ENCODE measurements around the gene MED17. TPM values are rescaled to one million over a fixed set of nuclear protein-coding genes. Genes with fewer than 3 reads are reported as not detected.

Gene MED17
- total and polyA plus RNA-seq, 2 of the 13 experiments (the other 11 are each of a cell fraction or from before 2014, with no cell fraction given) = 23.1 to 37.0 TPM

DNA sequence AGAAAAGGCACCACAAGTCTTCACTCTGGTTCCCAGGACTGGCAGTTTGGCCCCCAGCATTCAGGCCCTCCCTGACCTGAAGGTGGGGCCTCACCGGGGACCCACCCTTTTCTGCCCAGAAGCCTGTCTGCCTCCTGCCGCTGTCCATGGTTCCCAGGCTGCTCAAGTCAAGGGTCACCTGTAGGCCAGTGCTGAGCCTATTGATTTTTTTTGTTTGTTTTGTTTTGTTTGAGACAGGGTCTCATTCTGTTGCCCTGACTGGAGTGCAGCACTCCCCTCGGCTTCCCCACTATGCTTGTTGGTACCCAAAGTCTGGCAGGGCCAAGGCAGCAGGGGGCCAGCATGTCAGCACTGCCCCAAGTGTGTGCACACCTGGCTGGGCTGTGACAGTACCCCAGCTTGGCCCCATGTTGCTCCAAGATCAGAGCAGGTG lies 11.0 kb upstream of the MED17 start (continued):
- no peak for TF ChIP-seq USF2 (IDR thresholded peaks at IDR 0.05; ENCODE audit: low read depth, low read length)
- no peak for TF ChIP-seq USF2 (CRISPR knock-in tag; IDR thresholded peaks at IDR 0.05; ENCODE audit: borderline replicate concordance)
- 0 out of 2 replicates have a peak, but pooled peaks have one; percentile 38 for TF ChIP-seq KLF11 (CRISPR knock-in tag; IDR thresholded peaks at IDR 0.05)
- 0 out of 2 replicates have a peak, but pooled peaks have one; percentile 39 for TF ChIP-seq HNF4G (IDR thresholded peaks at IDR 0.05; ENCODE audit: borderline replicate concordance, low read depth, low read length)
- TF ChIP-seq HNF4G (CRISPR knock-in tag; IDR thresholded peaks at IDR 0.05; ENCODE audit: borderline replicate concordance, low read depth) = no peak
- TF ChIP-seq POLR2G (IDR thresholded peaks at IDR 0.05; ENCODE audit: low read depth, low read length) = no peak
- peak; percentile 80; the same call in 1 of the 2 replicates for TF ChIP-seq KDM5B (CRISPR knock-in tag; IDR thresholded peaks at IDR 0.05; ENCODE audit: borderline replicate concordance)
- TF ChIP-seq ZNF776 (CRISPR knock-in tag; IDR thresholded peaks at IDR 0.05) = no peak
- peak; percentile 17; the same call in 1 of the 2 replicates for TF ChIP-seq ZNF7 (CRISPR knock-in tag; IDR thresholded peaks at IDR 0.05)
- TF ChIP-seq, protein P1, sequence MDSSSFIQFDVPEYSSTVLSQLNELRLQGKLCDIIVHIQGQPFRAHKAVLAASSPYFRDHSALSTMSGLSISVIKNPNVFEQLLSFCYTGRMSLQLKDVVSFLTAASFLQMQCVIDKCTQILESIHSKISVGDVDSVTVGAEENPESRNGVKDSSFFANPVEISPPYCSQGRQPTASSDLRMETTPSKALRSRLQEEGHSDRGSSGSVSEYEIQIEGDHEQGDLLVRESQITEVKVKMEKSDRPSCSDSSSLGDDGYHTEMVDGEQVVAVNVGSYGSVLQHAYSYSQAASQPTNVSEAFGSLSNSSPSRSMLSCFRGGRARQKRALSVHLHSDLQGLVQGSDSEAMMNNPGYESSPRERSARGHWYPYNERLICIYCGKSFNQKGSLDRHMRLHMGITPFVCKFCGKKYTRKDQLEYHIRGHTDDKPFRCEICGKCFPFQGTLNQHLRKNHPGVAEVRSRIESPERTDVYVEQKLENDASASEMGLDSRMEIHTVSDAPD (CRISPR knock-in tag; IDR thresholded peaks at IDR 0.05) = no peak
- peak; percentile 86 for TF ChIP-seq ZNF124 (CRISPR knock-in tag; IDR thresholded peaks at IDR 0.05)
- peak; percentile 81 for TF ChIP-seq TFE3 (CRISPR knock-in tag; IDR thresholded peaks at IDR 0.05)
- TF ChIP-seq AGO2 (optimal IDR thresholded peaks at IDR 0.05; ENCODE audit: low read depth, low read length) = no peak
- TF ChIP-seq ZNF557 (CRISPR knock-in tag; IDR thresholded peaks at IDR 0.05) = no peak
- TF ChIP-seq JUN (CRISPR knock-in tag; IDR thresholded peaks at IDR 0.05) = peak; percentile 37; the same call in 1 of the 2 replicates
- no peak for TF ChIP-seq ZNF704 (CRISPR knock-in tag; IDR thresholded peaks at IDR 0.05; ENCODE audit: borderline replicate concordance)
- TF ChIP-seq, protein P2, sequence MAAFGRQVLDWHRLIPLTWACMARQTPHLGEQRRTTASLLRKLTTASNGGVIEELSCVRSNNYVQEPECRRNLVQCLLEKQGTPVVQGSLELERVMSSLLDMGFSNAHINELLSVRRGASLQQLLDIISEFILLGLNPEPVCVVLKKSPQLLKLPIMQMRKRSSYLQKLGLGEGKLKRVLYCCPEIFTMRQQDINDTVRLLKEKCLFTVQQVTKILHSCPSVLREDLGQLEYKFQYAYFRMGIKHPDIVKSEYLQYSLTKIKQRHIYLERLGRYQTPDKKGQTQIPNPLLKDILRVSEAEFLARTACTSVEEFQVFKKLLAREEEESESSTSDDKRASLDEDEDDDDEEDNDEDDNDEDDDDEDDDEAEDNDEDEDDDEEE (CRISPR knock-in tag; IDR thresholded peaks at IDR 0.05) = no peak
- TF ChIP-seq ZNF766 (CRISPR knock-in tag; IDR thresholded peaks at IDR 0.05; ENCODE audit: borderline replicate concordance) = peak; percentile 47; the same call in 1 of the 2 replicates
- no peak for TF ChIP-seq ZNF552 (CRISPR knock-in tag; IDR thresholded peaks at IDR 0.05; ENCODE audit: borderline replicate concordance)
- TF ChIP-seq ZFP41 (CRISPR knock-in tag; IDR thresholded peaks at IDR 0.05; ENCODE audit: borderline replicate concordance) = no peak
- TF ChIP-seq IRF2 (CRISPR knock-in tag; IDR thresholded peaks at IDR 0.05) = peak; percentile 82
- TF ChIP-seq ZGPAT (CRISPR knock-in tag; IDR thresholded peaks at IDR 0.05) = peak; percentile 56; the same call in 1 of the 2 replicates

Measured in HepG2 (cell line).